Fibroblast of lung (primary cell): Measurements from ENCODE around the gene NPM1.
"Not testable (repeated sequence)": the region's sequence is repeated elsewhere in the genome, so short reads cannot be mapped to it uniquely, and the experiment has no call there.

Experiments used
- EZH2 ChIP-seq: IDR thresholded peaks from 2 replicates; pipeline ENCODE4 v1.5.1; 2012; ENCODE audit warnings: low read length, control low read depth, mild to moderate bottlenecking; ENCODE audit errors: missing control alignments
- TF ChIP-seq, protein P1 (sequence below), 2 donors: IDR thresholded peaks in 1 of 2; conservative IDR thresholded peaks in 1 of 2; 1 replicate in 1 of 2; 2 replicates in 1 of 2; pipeline ENCODE4 v1.5.1; 2011 to 2012; ENCODE audit warnings: low read length in 2 of 2, control low read depth in 1 of 2, inconsistent platforms in 1 of 2, low read depth in 1 of 2, mild to moderate bottlenecking in 1 of 2

DNA sequence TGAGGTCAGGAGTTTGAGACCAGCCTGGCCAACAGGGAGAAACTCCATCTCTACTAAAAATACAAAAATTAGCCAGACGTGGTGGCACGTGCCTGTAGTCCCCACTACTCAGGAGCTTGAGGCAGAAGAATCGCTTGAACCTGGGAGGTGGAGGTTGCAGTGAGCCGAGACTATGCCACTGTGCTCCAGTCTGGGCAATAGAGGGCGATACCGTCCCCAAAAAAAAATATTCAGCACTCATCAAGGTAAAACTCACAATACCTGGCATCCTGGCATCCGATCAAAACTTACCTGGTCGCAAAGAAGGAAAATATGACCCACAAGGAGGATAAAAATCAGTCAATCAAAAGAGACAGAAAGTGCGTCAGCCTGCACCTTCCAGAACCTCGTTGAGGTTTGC is 16.8 kb upstream of the NPM1 start:
- TF ChIP-seq, protein P1, sequence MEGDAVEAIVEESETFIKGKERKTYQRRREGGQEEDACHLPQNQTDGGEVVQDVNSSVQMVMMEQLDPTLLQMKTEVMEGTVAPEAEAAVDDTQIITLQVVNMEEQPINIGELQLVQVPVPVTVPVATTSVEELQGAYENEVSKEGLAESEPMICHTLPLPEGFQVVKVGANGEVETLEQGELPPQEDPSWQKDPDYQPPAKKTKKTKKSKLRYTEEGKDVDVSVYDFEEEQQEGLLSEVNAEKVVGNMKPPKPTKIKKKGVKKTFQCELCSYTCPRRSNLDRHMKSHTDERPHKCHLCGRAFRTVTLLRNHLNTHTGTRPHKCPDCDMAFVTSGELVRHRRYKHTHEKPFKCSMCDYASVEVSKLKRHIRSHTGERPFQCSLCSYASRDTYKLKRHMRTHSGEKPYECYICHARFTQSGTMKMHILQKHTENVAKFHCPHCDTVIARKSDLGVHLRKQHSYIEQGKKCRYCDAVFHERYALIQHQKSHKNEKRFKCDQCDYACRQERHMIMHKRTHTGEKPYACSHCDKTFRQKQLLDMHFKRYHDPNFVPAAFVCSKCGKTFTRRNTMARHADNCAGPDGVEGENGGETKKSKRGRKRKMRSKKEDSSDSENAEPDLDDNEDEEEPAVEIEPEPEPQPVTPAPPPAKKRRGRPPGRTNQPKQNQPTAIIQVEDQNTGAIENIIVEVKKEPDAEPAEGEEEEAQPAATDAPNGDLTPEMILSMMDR (conservative IDR thresholded peaks at IDR 0.05 in 1 of 2, IDR thresholded peaks at IDR 0.05 in 1 of 2; ENCODE audit: low read depth in 1 of 2, low read length in 2 of 2): not testable (repeated sequence)
- TF ChIP-seq EZH2: not testable (repeated sequence)
